ENCODE data around the gene ATP9B.
"Not testable (repeated sequence)": the region's sequence is repeated elsewhere in the genome, so short reads cannot be mapped to it uniquely, and the experiment has no call there.

The ATP9B gene

DNA sequence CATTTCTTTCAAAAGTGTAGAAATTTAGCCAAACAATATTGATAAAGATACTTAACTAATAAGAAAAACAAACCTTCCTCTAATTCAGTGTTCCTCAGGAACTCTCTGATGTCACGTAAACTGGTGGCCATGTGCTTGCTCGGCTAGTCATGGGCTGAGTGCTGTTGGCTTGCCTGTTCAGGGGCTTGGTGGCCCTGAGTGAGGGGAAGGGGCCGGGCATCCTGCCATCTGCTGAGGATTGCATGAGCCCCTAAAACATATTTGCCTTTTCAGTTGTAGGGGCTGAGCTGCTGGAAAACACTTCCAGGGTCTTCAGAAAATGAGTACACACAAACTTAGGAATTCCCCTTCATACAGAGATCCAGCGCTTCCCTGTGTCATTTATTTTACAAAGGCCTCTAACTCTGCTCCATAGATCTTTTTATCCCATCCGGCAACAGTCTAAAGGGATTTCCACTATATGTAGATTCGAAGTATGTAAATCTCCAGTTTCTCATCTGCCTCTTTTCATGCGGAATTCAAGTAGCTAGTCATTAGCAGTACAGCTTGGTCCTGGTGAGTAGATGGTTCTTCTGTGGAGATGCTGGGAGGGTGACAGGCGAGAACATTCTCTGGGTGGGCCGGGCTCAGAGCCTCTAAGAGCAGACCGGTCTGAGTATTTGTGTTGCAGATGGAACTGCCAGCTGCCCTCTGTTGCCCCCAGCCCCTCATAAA lies 306.4 kb downstream of the ATP9B start:
- no peak overlapping the region for H3K27ac ChIP-seq
- no peak for TF ChIP-seq ZFX (IDR thresholded peaks at IDR 0.05; ENCODE audit: borderline replicate concordance)
- TF ChIP-seq, protein P1, sequence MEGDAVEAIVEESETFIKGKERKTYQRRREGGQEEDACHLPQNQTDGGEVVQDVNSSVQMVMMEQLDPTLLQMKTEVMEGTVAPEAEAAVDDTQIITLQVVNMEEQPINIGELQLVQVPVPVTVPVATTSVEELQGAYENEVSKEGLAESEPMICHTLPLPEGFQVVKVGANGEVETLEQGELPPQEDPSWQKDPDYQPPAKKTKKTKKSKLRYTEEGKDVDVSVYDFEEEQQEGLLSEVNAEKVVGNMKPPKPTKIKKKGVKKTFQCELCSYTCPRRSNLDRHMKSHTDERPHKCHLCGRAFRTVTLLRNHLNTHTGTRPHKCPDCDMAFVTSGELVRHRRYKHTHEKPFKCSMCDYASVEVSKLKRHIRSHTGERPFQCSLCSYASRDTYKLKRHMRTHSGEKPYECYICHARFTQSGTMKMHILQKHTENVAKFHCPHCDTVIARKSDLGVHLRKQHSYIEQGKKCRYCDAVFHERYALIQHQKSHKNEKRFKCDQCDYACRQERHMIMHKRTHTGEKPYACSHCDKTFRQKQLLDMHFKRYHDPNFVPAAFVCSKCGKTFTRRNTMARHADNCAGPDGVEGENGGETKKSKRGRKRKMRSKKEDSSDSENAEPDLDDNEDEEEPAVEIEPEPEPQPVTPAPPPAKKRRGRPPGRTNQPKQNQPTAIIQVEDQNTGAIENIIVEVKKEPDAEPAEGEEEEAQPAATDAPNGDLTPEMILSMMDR (IDR thresholded peaks at IDR 0.05): no peak

DNA sequence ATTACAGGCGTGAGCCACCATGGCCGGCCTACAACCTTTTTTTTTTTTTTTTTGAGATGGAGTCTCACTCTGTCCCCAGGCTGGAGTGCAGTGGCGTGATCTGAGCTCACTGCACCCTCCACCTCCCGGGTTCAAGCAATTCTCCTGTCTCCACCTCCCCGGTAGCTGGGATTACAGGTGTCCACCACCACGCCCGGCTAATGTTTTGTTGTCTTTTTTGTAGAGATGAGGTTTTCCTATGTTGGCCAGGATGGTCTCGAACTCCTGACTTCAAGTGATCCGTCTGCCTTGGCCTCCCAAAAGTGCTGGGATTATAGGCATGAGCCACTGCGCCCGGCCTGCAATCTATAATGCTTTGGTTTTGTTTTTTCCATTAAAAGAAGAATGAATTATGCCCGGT lies 307.5 kb downstream of the ATP9B start:
- H3K27ac ChIP-seq: not testable (repeated sequence)

DNA sequence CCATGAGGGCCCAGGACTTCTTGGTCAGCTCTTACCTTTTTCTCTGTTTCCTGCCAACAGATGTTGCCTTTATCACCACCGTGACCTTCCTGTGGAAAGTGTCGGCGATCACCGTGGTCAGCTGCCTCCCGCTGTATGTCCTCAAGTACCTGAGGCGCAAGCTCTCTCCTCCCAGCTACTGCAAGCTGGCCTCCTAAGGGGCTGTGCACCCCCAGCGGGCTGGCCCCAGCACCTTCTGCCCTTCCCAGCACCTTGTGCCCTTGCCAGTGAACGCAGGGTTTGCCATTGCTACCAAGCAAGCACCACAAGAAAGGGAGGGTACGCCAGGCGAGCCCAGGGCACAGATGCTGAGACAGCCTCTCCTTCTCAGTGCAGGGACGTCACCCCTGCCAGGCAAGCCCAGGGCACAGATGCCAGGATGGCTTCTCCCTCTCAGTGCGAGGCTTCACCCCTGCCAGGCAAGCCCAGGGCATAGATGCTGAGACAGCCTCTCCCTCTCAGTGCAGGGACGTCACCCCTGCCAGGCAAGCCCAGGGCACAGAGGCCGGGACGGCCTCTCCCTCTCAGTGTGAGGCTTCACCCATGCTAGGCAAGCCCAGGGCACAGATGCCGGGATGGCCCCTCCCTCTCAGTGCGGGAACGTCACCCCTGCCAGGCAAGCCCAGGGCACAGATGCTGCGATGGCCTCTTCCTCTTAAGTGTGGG lies 308.1 kb downstream of the ATP9B start:
- no peak overlapping the region for H3K27ac ChIP-seq
- TF ChIP-seq, protein P1 (IDR thresholded peaks at IDR 0.05): no peak
- no peak for TF ChIP-seq ZFX (IDR thresholded peaks at IDR 0.05; ENCODE audit: borderline replicate concordance)

DNA sequence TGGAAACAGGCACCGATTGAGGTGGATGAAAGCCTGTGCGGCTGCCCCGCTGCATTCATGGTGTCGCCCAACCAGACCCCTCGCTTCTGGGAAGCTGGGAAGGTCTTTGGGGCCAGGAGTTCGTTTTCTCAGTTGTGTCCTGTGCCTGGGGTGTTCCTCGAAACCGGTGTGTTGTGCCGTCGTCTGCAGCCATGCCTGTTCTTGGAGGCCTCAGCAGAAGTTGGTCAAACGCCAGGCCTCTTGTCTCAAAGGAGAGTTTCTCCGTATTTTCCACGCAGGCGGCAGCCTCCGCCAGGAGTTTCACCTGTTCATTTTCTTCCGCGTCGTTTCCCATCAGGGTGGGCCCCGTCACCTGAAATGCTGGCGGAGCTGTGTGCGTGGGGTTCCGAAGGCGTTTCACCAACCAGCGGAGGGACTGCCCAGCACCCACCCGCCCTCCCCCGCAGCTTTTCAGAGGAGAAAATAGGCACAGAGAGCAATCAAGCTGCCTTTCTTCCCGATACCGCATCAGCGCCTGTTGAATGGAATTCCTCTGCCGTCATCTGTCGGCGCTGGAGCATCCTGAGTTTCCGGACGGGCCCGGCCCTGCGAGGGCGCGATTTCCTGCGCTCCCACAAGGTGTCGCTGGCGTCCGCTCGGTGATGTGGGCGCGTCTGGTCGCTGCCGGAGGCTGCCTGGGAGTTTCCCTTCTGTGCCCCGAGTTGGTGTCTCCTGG lies 309.5 kb downstream of the ATP9B start:
- no peak overlapping the region for H3K27ac ChIP-seq
- TF ChIP-seq, protein P1 (IDR thresholded peaks at IDR 0.05): peak; percentile 77
- no peak for TF ChIP-seq ZFX (IDR thresholded peaks at IDR 0.05; ENCODE audit: borderline replicate concordance)

DNA sequence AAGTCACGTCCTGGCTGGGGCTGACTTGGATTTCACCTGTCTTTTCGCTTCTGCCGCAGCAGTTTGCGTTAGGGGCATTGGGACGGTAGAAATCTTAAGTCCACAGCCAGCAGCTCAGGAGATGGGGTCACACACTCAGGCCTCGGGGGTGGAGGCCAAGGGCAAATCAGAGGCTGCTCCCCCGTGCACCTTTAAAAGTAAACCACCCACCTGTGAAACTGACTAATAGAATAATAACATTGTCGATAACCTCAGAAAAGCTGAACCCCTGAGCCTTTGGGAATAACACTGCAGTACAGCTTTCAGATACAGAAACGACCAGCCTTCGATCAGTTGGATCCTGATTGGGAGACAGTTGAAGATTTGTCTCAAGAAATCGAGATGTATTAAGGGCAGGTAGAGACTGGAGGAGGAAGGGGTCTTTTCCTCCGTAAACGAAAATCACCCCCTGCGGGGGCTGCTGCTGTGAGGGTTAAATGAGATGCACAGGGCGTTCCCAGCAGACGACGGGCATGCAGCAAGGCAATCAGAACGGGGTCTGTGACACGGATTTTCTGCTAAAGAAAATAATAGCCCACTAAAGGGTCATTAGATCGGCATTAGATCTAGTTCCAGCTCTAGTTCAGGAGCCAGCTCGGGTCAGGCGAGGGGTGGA lies 310.2 kb downstream of the ATP9B start:
- no peak for TF ChIP-seq ZFX (IDR thresholded peaks at IDR 0.05; ENCODE audit: borderline replicate concordance)
- TF ChIP-seq, protein P1 (IDR thresholded peaks at IDR 0.05): peak; percentile 46
- H3K27ac ChIP-seq: no peak overlapping the region

DNA sequence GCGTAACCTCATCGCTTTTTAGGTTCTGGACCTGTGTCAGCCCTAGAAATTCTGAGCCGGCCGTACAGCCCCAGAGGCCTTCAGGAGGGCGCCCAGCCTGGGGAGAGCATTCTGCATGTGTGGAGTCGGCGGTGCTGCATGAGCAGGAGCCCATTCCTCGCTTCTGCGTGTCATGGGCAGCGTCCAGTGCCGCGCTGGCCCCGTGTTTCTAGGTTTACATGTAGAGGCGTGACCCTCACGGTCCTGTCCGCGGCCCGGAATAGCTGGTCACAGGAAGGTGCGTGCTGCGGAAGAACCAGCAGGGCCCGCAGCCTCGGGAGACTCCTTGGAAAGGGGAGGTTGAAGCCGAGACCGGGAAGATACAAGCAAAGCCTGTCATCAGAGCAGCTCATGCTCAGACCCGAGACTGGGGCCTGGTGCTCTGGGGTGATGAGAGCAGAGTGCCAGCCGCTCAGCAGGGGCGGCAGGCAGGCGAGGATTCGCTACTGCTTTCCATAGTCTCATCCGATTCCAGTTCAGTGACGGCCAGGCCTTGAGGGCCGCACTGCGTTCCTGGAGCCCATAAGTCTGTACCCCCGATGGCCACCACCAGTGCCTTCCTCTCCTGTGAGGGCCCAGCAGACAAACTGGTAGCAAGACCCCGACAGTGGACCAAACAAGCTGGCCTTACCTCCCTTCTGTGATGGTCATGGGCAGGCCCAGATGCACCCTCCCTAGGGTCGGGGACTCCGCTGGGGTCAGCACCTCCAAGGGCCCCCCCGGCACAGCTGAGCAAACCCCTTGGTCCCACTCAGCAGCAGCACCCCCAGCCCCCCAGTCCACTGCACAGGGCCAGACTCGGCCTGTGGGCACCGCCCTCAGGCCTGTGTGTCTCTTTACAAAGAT lies 311.0 kb downstream of the ATP9B start:
- H3K27ac ChIP-seq: no peak overlapping the region
- TF ChIP-seq ZFX (IDR thresholded peaks at IDR 0.05; ENCODE audit: borderline replicate concordance): no peak

DNA sequence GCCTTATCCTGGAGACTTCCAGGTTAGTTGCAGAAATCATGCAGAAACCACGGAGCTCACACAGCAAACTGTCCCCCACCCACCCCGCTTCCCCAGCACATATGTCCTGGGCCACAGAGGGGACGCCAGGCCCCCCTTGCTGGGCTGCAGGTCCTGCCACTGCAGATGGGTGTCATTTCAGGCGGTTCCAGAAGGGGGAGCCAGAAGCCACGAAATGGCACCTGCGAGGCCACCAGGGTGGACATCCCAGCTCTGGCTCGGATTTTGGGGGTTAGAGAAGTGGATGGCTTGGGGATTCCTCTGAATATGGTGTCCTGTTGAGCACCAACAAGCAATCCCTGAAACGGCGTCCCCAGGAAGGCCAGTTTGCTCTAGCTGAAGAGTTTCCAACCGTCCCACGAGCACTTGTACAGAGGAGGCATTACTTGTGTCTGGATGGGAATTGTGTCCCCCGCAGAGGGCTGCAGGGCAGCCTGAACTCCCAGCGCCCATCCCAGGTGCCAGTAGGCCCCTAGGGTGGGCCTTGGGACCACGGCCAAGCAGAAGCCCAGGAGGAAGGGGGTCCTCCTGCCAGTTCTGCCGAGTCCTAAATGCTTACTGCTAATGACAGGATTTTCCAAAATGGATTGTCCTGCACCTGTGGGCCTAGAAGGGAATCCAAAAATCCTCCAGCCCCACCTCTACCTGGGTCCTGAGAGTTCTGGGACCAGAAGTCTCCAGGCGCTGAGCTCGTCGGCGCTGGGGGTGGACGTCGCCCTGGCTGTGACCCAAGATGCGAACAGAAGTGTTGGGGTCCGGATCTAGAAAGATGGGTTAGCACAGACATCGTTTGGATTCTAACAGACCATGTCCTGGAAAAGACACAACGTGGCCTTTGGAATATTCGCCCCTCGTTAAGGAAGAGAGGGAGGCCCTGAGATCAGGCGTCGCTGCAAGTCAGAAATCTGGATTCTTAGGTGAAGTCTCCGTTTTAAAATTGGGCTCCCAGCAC lies 311.9 kb downstream of the ATP9B start:
- no peak overlapping the region for H3K27ac ChIP-seq
- TF ChIP-seq, protein P1 (IDR thresholded peaks at IDR 0.05): peak; percentile 83
- TF ChIP-seq ZFX (IDR thresholded peaks at IDR 0.05; ENCODE audit: borderline replicate concordance): no peak
